Liver (tissue), 9 donors: ENCODE measurements around the gene IFITM5. TPM values are rescaled to one million over a fixed set of nuclear protein-coding genes. Genes with fewer than 3 reads are reported as not detected.
A peak's percentile ranks its signal among the peaks of the same experiment; 100 is the strongest.
"Not testable (repeated sequence)": the region's sequence is repeated elsewhere in the genome, so short reads cannot be mapped to it uniquely, and the experiment has no call there.

Experiments
- DNase-seq: peaks from one replicate; pipeline ENCODE4 v3.0.0-alpha.2; 2017; ENCODE audit warnings: low spot score
- H3K27ac ChIP-seq, 2 donors: one replicate each; pipeline ENCODE4 v1.7.0; 2013; ENCODE audit warnings: inconsistent platforms in 2 of 2, low read length in 2 of 2, control low read depth in 1 of 2, low read depth in 1 of 2, mild to moderate bottlenecking in 1 of 2
- H3K27me3 ChIP-seq, 4 donors: one replicate each; pipeline versions ENCODE4 v1.6.1 to v1.7.0; 2013; ENCODE audit warnings: low read length in 3 of 4, inconsistent platforms in 1 of 4, mild to moderate bottlenecking in 1 of 4, moderate library complexity in 1 of 4; ENCODE audit not compliant: control insufficient read depth in 4 of 4, insufficient read depth in 4 of 4
- H3K36me3 ChIP-seq, 4 donors: one replicate each; pipeline versions ENCODE4 v1.6.1 to v1.7.0; 2013; ENCODE audit warnings: low read length in 3 of 4, mild to moderate bottlenecking in 3 of 4, low read depth in 1 of 4, moderate library complexity in 1 of 4; ENCODE audit not compliant: control insufficient read depth in 4 of 4, insufficient read depth in 3 of 4
- H3K4me1 ChIP-seq, 4 donors: one replicate each; pipeline versions ENCODE4 v1.6.1 to v1.7.0; 2013; ENCODE audit warnings: low read length in 3 of 4, mild to moderate bottlenecking in 3 of 4, moderate library complexity in 1 of 4; ENCODE audit not compliant: control insufficient read depth in 4 of 4, insufficient read depth in 4 of 4
- H3K4me3 ChIP-seq, 3 donors: one replicate each; pipeline versions ENCODE4 v1.6.1 to v1.7.0; 2013; ENCODE audit warnings: low read length in 3 of 3, control low read depth in 1 of 3, low read depth in 1 of 3, mild to moderate bottlenecking in 1 of 3
- H3K9ac ChIP-seq, 2 donors: one replicate each; pipeline ENCODE4 v1.7.0; 2013; ENCODE audit warnings: low read length in 2 of 2, mild to moderate bottlenecking in 2 of 2, moderate library complexity in 2 of 2, control low read depth in 1 of 2, low read depth in 1 of 2
- H3K9me3 ChIP-seq, 4 donors: one replicate each; pipeline versions ENCODE4 v1.6.1 to v1.7.0; 2013; ENCODE audit warnings: low read length in 3 of 4; ENCODE audit not compliant: control insufficient read depth in 4 of 4
- ATF3 ChIP-seq: IDR thresholded peaks from 2 replicates; pipeline ENCODE4 v1.6.1; 2016; ENCODE audit warnings: antibody characterized with exemption
- FOXA2 ChIP-seq: IDR thresholded peaks from 2 replicates; pipeline ENCODE4 v1.6.1; 2016; ENCODE audit warnings: antibody characterized with exemption
- JUND ChIP-seq, 2 donors: IDR thresholded peaks; 2 replicates each; pipeline ENCODE4 v1.6.1; 2016; ENCODE audit warnings: antibody characterized with exemption in 2 of 2
- RAD21 ChIP-seq, 2 donors: IDR thresholded peaks; 2 replicates each; pipeline ENCODE4 v1.6.1; 2016; ENCODE audit warnings: antibody characterized with exemption in 2 of 2, mild to moderate bottlenecking in 2 of 2
- RXRA ChIP-seq, 2 donors: IDR thresholded peaks; 2 replicates each; pipeline ENCODE4 v1.6.1; 2017 to 2018; ENCODE audit warnings: antibody characterized with exemption in 2 of 2, mild to moderate bottlenecking in 1 of 2
- YY1 ChIP-seq: IDR thresholded peaks from 2 replicates; pipeline ENCODE4 v1.6.1; 2016; ENCODE audit warnings: antibody characterized with exemption, mild to moderate bottlenecking
- ZBTB33 ChIP-seq: IDR thresholded peaks from 2 replicates; pipeline ENCODE4 v1.6.1; 2016; ENCODE audit warnings: antibody characterized with exemption
- WGBS: extraction: QIAGEN DNeasy Blood & Tissue Kit; methylation state at CpG from one replicate; pipeline ENCODE4 v1.1.7; 2013; 5-methylcytosine and 5-hydroxymethylcytosine counted together
- polyA plus RNA-seq, 2 donors: library from polyadenylated mRNA; stranded (reverse) in 1 of 2; unstranded in 1 of 2; fragments of 200-250 nt in 1 of 2; fragments of >200 nt in 1 of 2; fragmentation: Nextera tagmentation in 1 of 2; extraction: Ambion mirVana in 1 of 2; gene quantifications; one replicate each; pipeline versions ENCODE4 v1.2.1 to v1.2.3, GENCODE V29; 2013 to 2015
- total RNA-seq, 2 donors: library from RNA; depleted of rRNA; stranded (reverse); fragments of >200 nt; gene quantifications; one replicate each; pipeline ENCODE4 v1.2.3, GENCODE V29; 2014
- donor health status: healthy.
- donor health status: healthy.
- donor health status: healthy.
- donor health status: healthy.
- donor health status: healthy.

The IFITM5 gene
- total and polyA plus RNA-seq, 4 donors, result not detected

GRCh38 chr11:319888-320273 lies 20.6 kb upstream of the IFITM5 start:
- Histone ChIP-seq H3K9ac (peak overlapping the region; percentile 62 to 86), H3K4me3 (peak overlapping the region; percentile 41 to 96 (median 84)), H3K27ac (peak overlapping the region; percentile 98 to 99), H3K4me1 (peaks cover 0 to 23% (median 8%) of the 10 kb centered on the region in 4 donors)
- H3K27me3 ChIP-seq, DNase-seq, H3K9me3 ChIP-seq, H3K36me3 ChIP-seq: not testable (repeated sequence)
- 9% methylated on average over 7 of the region's 10 CpGs for WGBS

GRCh38 chr11:319121-319887 lies 20.0 kb upstream of the IFITM5 start:
- H3K9me3 ChIP-seq, DNase-seq, H3K27me3 ChIP-seq, H3K36me3 ChIP-seq: not testable (repeated sequence)
- peak in 1 of 2 donors; percentile 21 for TF ChIP-seq JUND (IDR thresholded peaks at IDR 0.05)
- H3K27ac ChIP-seq, result peak overlapping the region; percentile 98 to 99
- WGBS, result 4% methylated on average over 20 of the region's 29 CpGs
- peak overlapping the region; percentile 41 to 96 (median 84) for H3K4me3 ChIP-seq
- H3K4me1 ChIP-seq, result peaks cover 0 to 25% (median 8%) of the 10 kb centered on the region in 4 donors
- H3K9ac ChIP-seq, result peak overlapping the region; percentile 62 to 86

GRCh38 chr11:318405-319120 lies 19.2 kb upstream of the IFITM5 start:
- WGBS, result under 1% methylated on average over 17 of the region's 79 CpGs
- not testable (repeated sequence) for H3K9me3 ChIP-seq, H3K9ac ChIP-seq, H3K36me3 ChIP-seq, H3K27me3 ChIP-seq, DNase-seq
- Histone ChIP-seq H3K27ac (peak overlapping the region; percentile 98 to 99), H3K4me3 (peak overlapping the region; percentile 41 to 49 (median 45)), H3K4me1 (peaks cover 0 to 26% (median 9%) of the 10 kb centered on the region in 4 donors)

GRCh38 chr11:317668-318404 lies 18.5 kb upstream of the IFITM5 start:
- H3K27ac ChIP-seq, result peak overlapping the region; percentile 3 to 92
- H3K9me3 ChIP-seq, H3K36me3 ChIP-seq, DNase-seq, H3K27me3 ChIP-seq, H3K4me3 ChIP-seq: not testable (repeated sequence)
- H3K4me1 ChIP-seq, result peaks cover 0 to 34% (median 14%) of the 10 kb centered on the region in 4 donors
- peak overlapping the region in 1 of 2 donors; percentile 4 for H3K9ac ChIP-seq
- 33% methylated on average over 15 of the region's 30 CpGs for WGBS

DNA sequence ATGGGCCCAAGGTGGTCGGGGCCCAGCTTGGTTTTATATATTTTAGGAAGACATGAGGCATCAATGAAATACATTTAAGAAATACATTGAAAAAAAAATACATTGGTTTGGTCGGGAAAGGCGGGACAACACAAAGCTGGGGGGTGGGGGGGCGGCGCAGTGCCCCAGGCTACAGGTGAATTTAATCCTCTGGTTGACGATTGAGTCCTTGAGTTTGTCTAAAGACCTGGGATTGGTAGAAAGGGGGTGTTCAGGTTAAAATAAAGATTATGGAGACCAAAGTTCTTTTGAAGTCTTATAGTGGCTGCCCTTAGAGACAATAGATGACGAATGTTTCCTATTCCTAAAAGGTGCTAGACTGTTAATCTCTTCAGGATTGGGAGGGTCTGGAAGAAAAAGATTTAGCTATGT lies 17.6 kb upstream of the IFITM5 start:
- Histone ChIP-seq H3K4me1 (peaks cover 0 to 43% (median 18%) of the 10 kb centered on the region in 4 donors), H3K27ac (peak overlapping the region; percentile 81 to 92), H3K9ac (no peak overlapping the region), H3K27me3 (no peaks in the 10 kb centered on the region), H3K36me3 (no peaks in the 10 kb centered on the region), H3K9me3 (no peaks in the 10 kb centered on the region), H3K4me3 (peak overlapping the region in 1 of 3 donors; percentile 48)
- no peak for DNase-seq
- no peak for TF ChIP-seq YY1
- no peak for TF ChIP-seq JUND (IDR thresholded peaks at IDR 0.05)
- TF ChIP-seq FOXA2, result no peak
- TF ChIP-seq ATF3, result no peak
- TF ChIP-seq RAD21 (IDR thresholded peaks at IDR 0.05), result no peak
- no peak for TF ChIP-seq RXRA (IDR thresholded peaks at IDR 0.05)
- TF ChIP-seq ZBTB33, result no peak
- 70% methylated on average over 7 of the region's 7 CpGs for WGBS
